Esophagus muscularis mucosa (tissue), 4 donors: ENCODE results near the gene PAM. TPM values are rescaled to one million over a fixed set of nuclear protein-coding genes. Genes with fewer than 3 reads are reported as not detected.

Experiments used
- DNase-seq: peaks from one replicate; pipeline ENCODE4 v3.0.0-alpha.2; 2017; ENCODE audit errors: extremely low spot score
- H3K27ac ChIP-seq, 4 donors: fragments of 200-600 bp; sonication (generic); replicated peaks in 1 of 4; 1 replicate in 3 of 4; 2 replicates in 1 of 4; pipeline ENCODE4 v1.5.1; 2016 to 2019; ENCODE audit warnings: mild to moderate bottlenecking in 1 of 4
- H3K27me3 ChIP-seq, 4 donors: fragments of 200-600 bp; sonication (generic); one replicate each; pipeline versions ENCODE4 v1.5.1 to v1.6.0; 2016 to 2019
- H3K36me3 ChIP-seq, 4 donors: fragments of 200-600 bp; sonication (generic); one replicate each; pipeline ENCODE4 v1.5.1; 2016 to 2019
- H3K4me1 ChIP-seq, 4 donors: fragments of 200-600 bp; sonication (generic); one replicate each; pipeline ENCODE4 v1.5.1; 2016 to 2019
- H3K4me3 ChIP-seq, 4 donors: fragments of 200-600 bp; sonication (generic); 1 replicate in 2 of 4; 2 replicates in 2 of 4; pipeline ENCODE4 v1.5.1; 2016 to 2019; ENCODE audit warnings: mild to moderate bottlenecking in 4 of 4, moderate library complexity in 1 of 4
- H3K9me3 ChIP-seq, 4 donors: fragments of 200-600 bp; sonication (generic); 1 replicate in 3 of 4; 2 replicates in 1 of 4; pipeline ENCODE4 v1.5.1; 2016 to 2019
- EP300 ChIP-seq: sonication (generic); formaldehyde crosslinking; IDR thresholded peaks from one replicate; pipeline ENCODE4 v1.6.1; 2017; ENCODE audit warnings: antibody characterized with exemption
- POLR2A ChIP-seq: fragments of 450-650 bp; IDR thresholded peaks from one replicate; pipeline ENCODE4 v1.6.1; 2017; ENCODE audit warnings: antibody characterized with exemption, moderate library complexity, mild to moderate bottlenecking, low read depth
- POLR2AphosphoS5 ChIP-seq, 2 donors: sonication (generic); formaldehyde crosslinking; IDR thresholded peaks; one replicate each; pipeline ENCODE4 v1.6.1; 2017; ENCODE audit warnings: antibody characterized with exemption in 2 of 2
- WGBS: methylation state at CpG from one replicate; pipeline ENCODE4 v1.1.5; 2018; 5-methylcytosine and 5-hydroxymethylcytosine counted together
- intact Hi-C: fragments of 100-400 bp; cut with DNase I; formaldehyde crosslinking; loops from one replicate; pipeline ENCODE4 v1.15.1; 2023
- total RNA-seq, 4 donors: library from RNA; depleted of rRNA; stranded (reverse); fragments of >200 nt; gene quantifications; one replicate each; pipeline versions ENCODE4 v1.1.0 to v1.2.1, GENCODE V29; 2016
- TF ChIP-seq, protein P1 (sequence below), 3 experiments: fragments of 200-600 bp in 2 of 3; fragments of 450-650 bp in 1 of 3; sonication (generic) in 2 of 3; IDR thresholded peaks; one replicate each; pipeline ENCODE4 v1.5.1; 2017 to 2019; ENCODE audit warnings: antibody characterized with exemption in 3 of 3, mild to moderate bottlenecking in 2 of 3, moderate library complexity in 1 of 3

The PAM gene
- total RNA-seq, 4 donors from 2014 or later: 212 to 250 (median 227) TPM

DNA sequence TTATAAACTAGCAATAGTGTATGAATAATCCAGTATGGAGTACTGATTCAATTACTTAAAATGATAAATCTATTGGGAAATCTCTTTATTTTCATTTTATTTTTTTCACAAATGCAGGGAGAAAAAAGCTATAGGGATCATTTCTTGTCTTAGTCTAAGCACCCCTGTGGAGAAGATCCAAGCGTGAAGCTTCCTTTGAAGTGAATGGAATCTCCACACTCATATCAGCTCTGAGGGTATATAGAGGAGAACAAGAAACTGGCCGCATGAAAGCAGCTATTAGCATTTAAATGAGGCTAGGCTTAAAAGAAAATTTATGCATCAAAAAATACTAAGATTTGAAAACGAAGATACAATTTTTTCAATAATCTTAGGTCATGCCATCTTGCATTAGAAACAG lies 12.9 kb upstream of the PAM start:
- no peak overlapping the region for H3K27ac ChIP-seq
- DNase-seq: no peak
- no peaks in the 10 kb centered on the region for H3K4me1 ChIP-seq
- 79% methylated on average over 3 of the region's 3 CpGs for WGBS
- TF ChIP-seq, protein P1, sequence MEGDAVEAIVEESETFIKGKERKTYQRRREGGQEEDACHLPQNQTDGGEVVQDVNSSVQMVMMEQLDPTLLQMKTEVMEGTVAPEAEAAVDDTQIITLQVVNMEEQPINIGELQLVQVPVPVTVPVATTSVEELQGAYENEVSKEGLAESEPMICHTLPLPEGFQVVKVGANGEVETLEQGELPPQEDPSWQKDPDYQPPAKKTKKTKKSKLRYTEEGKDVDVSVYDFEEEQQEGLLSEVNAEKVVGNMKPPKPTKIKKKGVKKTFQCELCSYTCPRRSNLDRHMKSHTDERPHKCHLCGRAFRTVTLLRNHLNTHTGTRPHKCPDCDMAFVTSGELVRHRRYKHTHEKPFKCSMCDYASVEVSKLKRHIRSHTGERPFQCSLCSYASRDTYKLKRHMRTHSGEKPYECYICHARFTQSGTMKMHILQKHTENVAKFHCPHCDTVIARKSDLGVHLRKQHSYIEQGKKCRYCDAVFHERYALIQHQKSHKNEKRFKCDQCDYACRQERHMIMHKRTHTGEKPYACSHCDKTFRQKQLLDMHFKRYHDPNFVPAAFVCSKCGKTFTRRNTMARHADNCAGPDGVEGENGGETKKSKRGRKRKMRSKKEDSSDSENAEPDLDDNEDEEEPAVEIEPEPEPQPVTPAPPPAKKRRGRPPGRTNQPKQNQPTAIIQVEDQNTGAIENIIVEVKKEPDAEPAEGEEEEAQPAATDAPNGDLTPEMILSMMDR (IDR thresholded peaks at IDR 0.05): no peak
- TF ChIP-seq POLR2AphosphoS5 (IDR thresholded peaks at IDR 0.05) (no peak), EP300 (no peak), POLR2A (no peak)
- no peaks in the 10 kb centered on the region for H3K9me3 ChIP-seq
- H3K27me3 ChIP-seq: no peaks in the 10 kb centered on the region
- intact Hi-C loops: no loop called here
- H3K4me3 ChIP-seq: no peak overlapping the region
- H3K36me3 ChIP-seq: no peaks in the 10 kb centered on the region

DNA sequence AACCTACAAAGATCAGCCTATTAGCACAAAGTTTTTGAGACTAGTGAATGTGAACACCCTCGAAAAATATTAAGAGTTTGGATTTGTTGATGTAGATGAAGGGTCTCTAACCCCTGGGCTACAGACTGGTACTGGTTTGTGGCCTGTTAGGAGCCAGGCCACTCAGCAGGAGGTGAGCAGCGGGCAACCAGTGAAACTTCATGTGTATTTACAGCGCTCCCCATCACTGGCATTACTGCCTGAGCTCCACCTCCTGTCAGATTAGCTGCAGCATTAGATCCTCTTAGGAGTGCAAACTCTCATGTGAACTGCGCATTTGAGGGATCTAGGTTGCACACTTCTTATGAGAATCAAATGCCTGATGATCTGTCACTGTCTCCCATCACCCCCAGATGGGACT lies 11.2 kb upstream of the PAM start:
- TF ChIP-seq POLR2AphosphoS5 (IDR thresholded peaks at IDR 0.05) (no peak), POLR2A (no peak), EP300 (no peak)
- TF ChIP-seq, protein P1 (IDR thresholded peaks at IDR 0.05): no peak
- intact Hi-C loops: no loop called here
- DNase-seq: no peak
- no peaks in the 10 kb centered on the region for H3K36me3 ChIP-seq
- no peak overlapping the region for H3K4me3 ChIP-seq
- H3K27me3 ChIP-seq: no peaks in the 10 kb centered on the region
- 94% methylated on average over 4 of the region's 4 CpGs for WGBS
- no peak overlapping the region for H3K27ac ChIP-seq
- H3K9me3 ChIP-seq: no peaks in the 10 kb centered on the region
- no peaks in the 10 kb centered on the region for H3K4me1 ChIP-seq

DNA sequence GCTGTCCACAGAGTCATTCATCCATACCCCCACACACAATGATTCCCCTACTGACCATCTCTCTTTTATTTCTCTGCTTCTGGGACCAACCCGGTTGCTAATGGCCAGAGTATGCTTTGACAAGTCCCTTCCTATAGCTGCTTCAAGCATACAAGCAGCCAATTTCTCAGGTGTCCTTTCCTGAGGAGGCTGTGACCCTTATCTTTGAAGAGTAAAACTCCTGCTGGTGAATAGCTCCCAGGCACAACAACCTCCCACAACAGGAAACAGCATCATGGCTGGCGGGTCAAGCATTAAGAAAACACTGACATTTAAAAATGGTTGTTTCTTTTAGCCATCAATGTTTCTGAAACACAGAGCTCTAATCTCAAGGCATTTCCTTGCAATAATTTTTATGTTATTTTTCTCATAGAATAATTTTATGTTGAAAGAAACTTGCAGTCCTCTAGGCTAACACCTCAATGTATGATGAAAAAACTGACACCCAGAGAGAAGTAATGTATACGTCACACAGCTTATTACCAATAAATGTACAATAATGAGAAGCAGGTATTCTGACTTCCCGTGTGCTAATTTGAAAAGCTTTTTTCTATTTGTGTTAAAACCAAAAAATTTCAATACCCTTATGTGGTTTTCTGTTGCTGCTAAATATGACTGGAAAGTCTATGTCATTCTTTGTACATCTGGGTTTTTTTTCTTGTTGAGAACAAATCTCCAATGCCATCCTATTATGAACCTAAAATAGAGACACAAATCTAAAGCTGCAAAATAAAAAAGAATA lies 7.5 kb upstream of the PAM start:
- Histone ChIP-seq H3K27me3 (no peaks in the 10 kb centered on the region), H3K4me3 (no peak overlapping the region), H3K27ac (no peak overlapping the region), H3K36me3 (no peaks in the 10 kb centered on the region), H3K4me1 (no peaks in the 10 kb centered on the region), H3K9me3 (no peaks in the 10 kb centered on the region)
- no peak for DNase-seq
- TF ChIP-seq POLR2A: no peak
- TF ChIP-seq, protein P1 (IDR thresholded peaks at IDR 0.05): no peak
- TF ChIP-seq EP300: no peak
- no peak for TF ChIP-seq POLR2AphosphoS5 (IDR thresholded peaks at IDR 0.05)
- intact Hi-C loops: no loop called here
- WGBS: 76% methylated on average over 4 of the region's 4 CpGs

DNA sequence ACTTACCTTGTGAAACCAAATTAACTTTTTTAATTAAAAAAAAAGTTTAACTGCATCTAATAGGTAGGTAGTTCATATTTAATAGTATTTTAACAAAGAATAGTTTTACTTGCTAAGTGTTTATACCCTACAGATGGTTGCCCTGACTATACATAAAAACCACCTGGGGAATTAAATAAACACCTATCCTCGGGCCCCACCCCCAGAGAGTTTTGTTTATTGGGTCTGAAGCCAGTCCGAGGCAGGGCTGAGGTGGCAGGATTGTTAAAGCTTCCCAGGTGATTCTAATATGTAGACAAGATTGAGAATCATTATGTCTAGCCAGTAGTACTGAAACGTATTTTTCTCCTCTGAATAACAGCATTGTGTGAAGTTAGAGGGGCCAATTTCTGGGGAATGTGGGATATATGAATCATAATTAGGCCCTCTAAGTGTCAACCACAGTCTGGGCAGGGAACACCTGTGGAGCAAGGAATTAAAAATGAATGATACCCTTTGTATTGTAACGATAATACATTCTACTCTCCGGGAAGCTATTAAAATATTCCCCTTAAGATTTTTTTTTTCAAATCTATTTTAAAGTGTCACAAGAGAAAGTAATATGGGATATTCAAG lies 5.6 kb upstream of the PAM start:
- no peak for DNase-seq
- no peaks in the 10 kb centered on the region for H3K27me3 ChIP-seq
- no peak overlapping the region for H3K27ac ChIP-seq
- WGBS: 69% methylated on average over 5 of the region's 5 CpGs
- intact Hi-C loops: loop anchor here (10.0 kb wide), 1 partner anchor 375 kb away; the partner anchor contains the start of genes GIN1 and PPIP5K2
- no peaks in the 10 kb centered on the region for H3K36me3 ChIP-seq
- TF ChIP-seq POLR2AphosphoS5 (IDR thresholded peaks at IDR 0.05) (no peak), EP300 (no peak), POLR2A (no peak)
- TF ChIP-seq, protein P1 (IDR thresholded peaks at IDR 0.05): no peak
- H3K4me1 ChIP-seq: peaks cover 8% of the 10 kb centered on the region in 4 donors
- no peak overlapping the region for H3K4me3 ChIP-seq
- H3K9me3 ChIP-seq: no peaks in the 10 kb centered on the region
